ENCODE results near the gene STAC. TPM values are rescaled to one million over a fixed set of nuclear protein-coding genes. Genes with fewer than 3 reads are reported as not detected.

STAC gene
- total and polyA plus RNA-seq, 9 of the 15 experiments (the other 6 are each of a cell fraction or from before 2014, with no cell fraction given), result 0.11 TPM; not detected in 8

DNA sequence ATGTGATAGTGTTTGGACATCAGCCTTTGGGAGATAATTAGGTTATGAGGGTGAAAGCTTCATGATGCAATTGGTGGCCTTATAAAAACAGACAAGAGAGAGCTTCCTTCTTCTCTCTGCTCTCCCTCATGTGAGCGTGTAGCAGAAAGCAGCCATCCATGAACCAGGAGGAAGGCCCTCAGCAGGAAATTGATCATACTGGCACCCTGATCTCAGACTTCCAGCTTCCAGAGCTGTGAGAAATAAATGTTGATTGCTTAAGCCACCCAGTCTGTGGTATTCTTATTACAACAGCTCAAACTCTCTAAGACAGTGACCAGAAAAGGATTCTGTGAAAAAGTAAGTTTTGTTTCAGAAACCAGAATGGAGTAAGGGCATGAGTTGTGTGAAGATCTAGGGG is 13.3 kb downstream of the STAC start:
- no peaks in the 10 kb centered on the region for H3K27me3 ChIP-seq (ENCODE audit: control insufficient read depth in 2 of 2, insufficient read depth in 2 of 2, low read length in 2 of 2)
- DNase-seq (ENCODE audit: extremely low read depth in 1 of 4, low spot score in 3 of 4) (no peak), ATAC-seq (no peak), FAIRE-seq (no peak)
- ChIA-PET POLR2A (no interaction called here), CTCF (ENCODE audit: low intra/inter-chr PET ratio) (no interaction called here)
- no peaks in the 10 kb centered on the region for H3K36me3 ChIP-seq (ENCODE audit: control insufficient read depth, insufficient read depth, low read length)
- H3K4me2 ChIP-seq (ENCODE audit: insufficient read depth, low read length), result no peak overlapping the region
- no peaks in the 10 kb centered on the region for H4K20me1 ChIP-seq (replicated peaks; ENCODE audit: control insufficient read depth, insufficient read depth, low read length)
- H3K79me2 ChIP-seq (ENCODE audit: control insufficient read depth, insufficient read depth, low read length), result no peaks in the 10 kb centered on the region
- no peaks in the 10 kb centered on the region for H3K9me1 ChIP-seq (ENCODE audit: control insufficient read depth, insufficient read depth, low read length)
- H3K4me3 ChIP-seq, result no peak overlapping the region
- TF ChIP-seq ZNF224 (CRISPR knock-in tag; IDR thresholded peaks at IDR 0.05) (no peak), MIER1 (IDR thresholded peaks at IDR 0.05; ENCODE audit: low read depth) (no peak), CBX3 (IDR thresholded peaks at IDR 0.05; ENCODE audit: borderline replicate concordance in 1 of 2, low read length in 2 of 2) (no peak), ZNF551 (CRISPR knock-in tag; IDR thresholded peaks at IDR 0.05) (no peak), ZZZ3 (IDR thresholded peaks at IDR 0.05) (no peak), SLC30A9 (CRISPR knock-in tag; IDR thresholded peaks at IDR 0.05) (no peak), KDM5B (IDR thresholded peaks at IDR 0.05; ENCODE audit: insufficient replicate concordance, low read depth, low read length) (no peak), MYC (IDR thresholded peaks at IDR 0.05; ENCODE audit: low read depth, low read length) (no peak), MYC (CRISPR knock-in tag; IDR thresholded peaks at IDR 0.05; ENCODE audit: borderline replicate concordance, low read depth) (no peak), ELF2 (CRISPR knock-in tag; IDR thresholded peaks at IDR 0.05) (no peak)
- TF ChIP-seq, protein P1, sequence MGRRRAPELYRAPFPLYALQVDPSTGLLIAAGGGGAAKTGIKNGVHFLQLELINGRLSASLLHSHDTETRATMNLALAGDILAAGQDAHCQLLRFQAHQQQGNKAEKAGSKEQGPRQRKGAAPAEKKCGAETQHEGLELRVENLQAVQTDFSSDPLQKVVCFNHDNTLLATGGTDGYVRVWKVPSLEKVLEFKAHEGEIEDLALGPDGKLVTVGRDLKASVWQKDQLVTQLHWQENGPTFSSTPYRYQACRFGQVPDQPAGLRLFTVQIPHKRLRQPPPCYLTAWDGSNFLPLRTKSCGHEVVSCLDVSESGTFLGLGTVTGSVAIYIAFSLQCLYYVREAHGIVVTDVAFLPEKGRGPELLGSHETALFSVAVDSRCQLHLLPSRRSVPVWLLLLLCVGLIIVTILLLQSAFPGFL (CRISPR knock-in tag; IDR thresholded peaks at IDR 0.05), result no peak
- TF ChIP-seq, protein P2, sequence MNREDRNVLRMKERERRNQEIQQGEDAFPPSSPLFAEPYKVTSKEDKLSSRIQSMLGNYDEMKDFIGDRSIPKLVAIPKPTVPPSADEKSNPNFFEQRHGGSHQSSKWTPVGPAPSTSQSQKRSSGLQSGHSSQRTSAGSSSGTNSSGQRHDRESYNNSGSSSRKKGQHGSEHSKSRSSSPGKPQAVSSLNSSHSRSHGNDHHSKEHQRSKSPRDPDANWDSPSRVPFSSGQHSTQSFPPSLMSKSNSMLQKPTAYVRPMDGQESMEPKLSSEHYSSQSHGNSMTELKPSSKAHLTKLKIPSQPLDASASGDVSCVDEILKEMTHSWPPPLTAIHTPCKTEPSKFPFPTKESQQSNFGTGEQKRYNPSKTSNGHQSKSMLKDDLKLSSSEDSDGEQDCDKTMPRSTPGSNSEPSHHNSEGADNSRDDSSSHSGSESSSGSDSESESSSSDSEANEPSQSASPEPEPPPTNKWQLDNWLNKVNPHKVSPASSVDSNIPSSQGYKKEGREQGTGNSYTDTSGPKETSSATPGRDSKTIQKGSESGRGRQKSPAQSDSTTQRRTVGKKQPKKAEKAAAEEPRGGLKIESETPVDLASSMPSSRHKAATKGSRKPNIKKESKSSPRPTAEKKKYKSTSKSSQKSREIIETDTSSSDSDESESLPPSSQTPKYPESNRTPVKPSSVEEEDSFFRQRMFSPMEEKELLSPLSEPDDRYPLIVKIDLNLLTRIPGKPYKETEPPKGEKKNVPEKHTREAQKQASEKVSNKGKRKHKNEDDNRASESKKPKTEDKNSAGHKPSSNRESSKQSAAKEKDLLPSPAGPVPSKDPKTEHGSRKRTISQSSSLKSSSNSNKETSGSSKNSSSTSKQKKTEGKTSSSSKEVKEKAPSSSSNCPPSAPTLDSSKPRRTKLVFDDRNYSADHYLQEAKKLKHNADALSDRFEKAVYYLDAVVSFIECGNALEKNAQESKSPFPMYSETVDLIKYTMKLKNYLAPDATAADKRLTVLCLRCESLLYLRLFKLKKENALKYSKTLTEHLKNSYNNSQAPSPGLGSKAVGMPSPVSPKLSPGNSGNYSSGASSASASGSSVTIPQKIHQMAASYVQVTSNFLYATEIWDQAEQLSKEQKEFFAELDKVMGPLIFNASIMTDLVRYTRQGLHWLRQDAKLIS (CRISPR knock-in tag; IDR thresholded peaks at IDR 0.05), result no peak
- TF ChIP-seq, protein P3, sequence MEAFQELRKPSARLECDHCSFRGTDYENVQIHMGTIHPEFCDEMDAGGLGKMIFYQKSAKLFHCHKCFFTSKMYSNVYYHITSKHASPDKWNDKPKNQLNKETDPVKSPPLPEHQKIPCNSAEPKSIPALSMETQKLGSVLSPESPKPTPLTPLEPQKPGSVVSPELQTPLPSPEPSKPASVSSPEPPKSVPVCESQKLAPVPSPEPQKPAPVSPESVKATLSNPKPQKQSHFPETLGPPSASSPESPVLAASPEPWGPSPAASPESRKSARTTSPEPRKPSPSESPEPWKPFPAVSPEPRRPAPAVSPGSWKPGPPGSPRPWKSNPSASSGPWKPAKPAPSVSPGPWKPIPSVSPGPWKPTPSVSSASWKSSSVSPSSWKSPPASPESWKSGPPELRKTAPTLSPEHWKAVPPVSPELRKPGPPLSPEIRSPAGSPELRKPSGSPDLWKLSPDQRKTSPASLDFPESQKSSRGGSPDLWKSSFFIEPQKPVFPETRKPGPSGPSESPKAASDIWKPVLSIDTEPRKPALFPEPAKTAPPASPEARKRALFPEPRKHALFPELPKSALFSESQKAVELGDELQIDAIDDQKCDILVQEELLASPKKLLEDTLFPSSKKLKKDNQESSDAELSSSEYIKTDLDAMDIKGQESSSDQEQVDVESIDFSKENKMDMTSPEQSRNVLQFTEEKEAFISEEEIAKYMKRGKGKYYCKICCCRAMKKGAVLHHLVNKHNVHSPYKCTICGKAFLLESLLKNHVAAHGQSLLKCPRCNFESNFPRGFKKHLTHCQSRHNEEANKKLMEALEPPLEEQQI (IDR thresholded peaks at IDR 0.05), result no peak
- TF ChIP-seq, protein P4, sequence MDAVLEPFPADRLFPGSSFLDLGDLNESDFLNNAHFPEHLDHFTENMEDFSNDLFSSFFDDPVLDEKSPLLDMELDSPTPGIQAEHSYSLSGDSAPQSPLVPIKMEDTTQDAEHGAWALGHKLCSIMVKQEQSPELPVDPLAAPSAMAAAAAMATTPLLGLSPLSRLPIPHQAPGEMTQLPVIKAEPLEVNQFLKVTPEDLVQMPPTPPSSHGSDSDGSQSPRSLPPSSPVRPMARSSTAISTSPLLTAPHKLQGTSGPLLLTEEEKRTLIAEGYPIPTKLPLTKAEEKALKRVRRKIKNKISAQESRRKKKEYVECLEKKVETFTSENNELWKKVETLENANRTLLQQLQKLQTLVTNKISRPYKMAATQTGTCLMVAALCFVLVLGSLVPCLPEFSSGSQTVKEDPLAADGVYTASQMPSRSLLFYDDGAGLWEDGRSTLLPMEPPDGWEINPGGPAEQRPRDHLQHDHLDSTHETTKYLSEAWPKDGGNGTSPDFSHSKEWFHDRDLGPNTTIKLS (IDR thresholded peaks at IDR 0.05; ENCODE audit: borderline replicate concordance, low read depth), result no peak
- 0% methylated on average over 1 of the region's 1 CpG for WGBS (ENCODE audit: insufficient coverage, low coverage, missing lambda C conversion rate)
- in situ Hi-C loops (cut with MboI) (no loop called here), intact Hi-C loops (cut with micrococcal nuclease) (no loop called here)
- H3K4me1 ChIP-seq (replicated peaks in 1 of 2; ENCODE audit: control insufficient read depth in 2 of 2, insufficient read depth in 2 of 2, low read length in 2 of 2), result no peaks in the 10 kb centered on the region
- BruUV-seq (replicated peaks), result no TSS peak
- H3K9me3 ChIP-seq (replicated peaks; ENCODE audit: control insufficient read depth, insufficient read depth, low read depth, low read length), result no peaks in the 10 kb centered on the region; the same call in 1 of the 2 replicates
- no peak overlapping the region for H3K9ac ChIP-seq (ENCODE audit: insufficient read depth in 1 of 2, low read depth in 2 of 2, low read length in 2 of 2)
- no peak overlapping the region for H2AFZ ChIP-seq (ENCODE audit: low read depth, low read length)
- no peak overlapping the region for H3K27ac ChIP-seq (ENCODE audit: extremely low read depth, low read depth, low read length)

Data from K562 (cell line).